Stimulated activated CD8-positive, alpha-beta memory T cell treated with anti-CD3 and anti-CD28 coated beads, Interleukin-15, amount 100 ng/mL, for 24 hours (primary cell): Measurements from ENCODE around the gene GALNT9.
"Not testable (repeated sequence)": the region's sequence is repeated elsewhere in the genome, so short reads cannot be mapped to it uniquely, and the experiment has no call there.

Experiments used
- DNase-seq: peaks from one replicate; pipeline ENCODE4 v3.0.0-alpha.2; 2020; ENCODE audit warnings: low read depth

GALNT9 gene

GRCh38 chr12:132312516-132312915 lies 16.9 kb downstream of the GALNT9 start:
- no peak for DNase-seq

- no peak for DNase-seq
These were observed 18.0 kb downstream of the GALNT9 start for GRCh38 chr12:132311201-132311915.

GRCh38 chr12:132310181-132311040 lies 19.0 kb downstream of the GALNT9 start:
- DNase-seq = no peak

- DNase-seq = no peak
These were observed 19.7 kb downstream of the GALNT9 start for GRCh38 chr12:132309596-132310086.

- DNase-seq = no peak
These were observed 20.4 kb downstream of the GALNT9 start for GRCh38 chr12:132308853-132309595.

- DNase-seq = no peak
These were observed 21.2 kb downstream of the GALNT9 start for GRCh38 chr12:132307976-132308852.

- no peak for DNase-seq
These were observed 22.6 kb downstream of the GALNT9 start for GRCh38 chr12:132306885-132307191.

- no peak for DNase-seq
These were observed 23.2 kb downstream of the GALNT9 start for GRCh38 chr12:132305991-132306884.

GRCh38 chr12:132305560-132305966 lies 23.8 kb downstream of the GALNT9 start:
- DNase-seq = no peak

- not testable (repeated sequence) for DNase-seq
These were observed 24.5 kb downstream of the GALNT9 start for GRCh38 chr12:132304866-132305265.

- not testable (repeated sequence) for DNase-seq
These were observed 25.5 kb downstream of the GALNT9 start for GRCh38 chr12:132303853-132304373.

GRCh38 chr12:132302466-132303358 lies 26.7 kb downstream of the GALNT9 start:
- no peak for DNase-seq

- no peak for DNase-seq
These were observed 28.3 kb downstream of the GALNT9 start for GRCh38 chr12:132300789-132301722.

- no peak for DNase-seq
These were observed 33.3 kb downstream of the GALNT9 start for GRCh38 chr12:132296063-132296462.

- DNase-seq = not testable (repeated sequence)
These were observed 33.8 kb downstream of the GALNT9 start for GRCh38 chr12:132295561-132295960.

- no peak for DNase-seq
These were observed 34.3 kb downstream of the GALNT9 start for GRCh38 chr12:132295101-132295526.

GRCh38 chr12:132294121-132295034 lies 35.0 kb downstream of the GALNT9 start:
- no peak for DNase-seq
